Common myeloid progenitor, CD34-positive (primary cell): Measurements from ENCODE around the gene TBC1D2.
"Not testable (repeated sequence)": the region's sequence is repeated elsewhere in the genome, so short reads cannot be mapped to it uniquely, and the experiment has no call there.

Experiments
- CTCF ChIA-PET: fragments of 350-600 bp; sonication (Branson Sonifier 250); formaldehyde crosslinking; loops from one replicate; lab custom pipeline; 2021; ENCODE audit warnings: antibody characterized with exemption; lab: Charles Lee
- POLR2A ChIA-PET: fragments of 350-600 bp; sonication (Branson Sonifier 250); formaldehyde crosslinking; loops from one replicate; lab custom pipeline; 2021; ENCODE audit warnings: antibody characterized with exemption; lab: Charles Lee
- DNase-seq, 3 donors: peaks; one replicate each; pipeline versions ENCODE4 v3.0.0 to v3.0.0-alpha.2; 2013
- H3K27ac ChIP-seq, 2 experiments: 1 replicate in 1 of 2; 2 replicates in 1 of 2; pipeline ENCODE4 v1.7.0; 2013; ENCODE audit warnings: inconsistent platforms in 2 of 2, low read length in 2 of 2, mild to moderate bottlenecking in 2 of 2, low read depth in 1 of 2, moderate library complexity in 1 of 2; ENCODE audit not compliant: severe bottlenecking in 2 of 2, insufficient read depth in 1 of 2, poor library complexity in 1 of 2
- H3K27me3 ChIP-seq, 5 experiments: replicated peaks in 2 of 5; 1 replicate in 3 of 5; 2 replicates in 2 of 5; pipeline versions ENCODE4 v1.6.1 to v1.7.0; 2013; ENCODE audit warnings: low read length in 4 of 5, mild to moderate bottlenecking in 2 of 5, moderate library complexity in 2 of 5, inconsistent platforms in 1 of 5; ENCODE audit not compliant: insufficient read depth in 5 of 5, control insufficient read depth in 4 of 5
- H3K36me3 ChIP-seq, 4 experiments: 1 replicate in 2 of 4; 2 replicates in 2 of 4; pipeline versions ENCODE4 v1.6.1 to v1.7.0; 2013; ENCODE audit warnings: low read length in 3 of 4, control low read depth in 1 of 4, mild to moderate bottlenecking in 1 of 4; ENCODE audit not compliant: control insufficient read depth in 4 of 4, insufficient read depth in 4 of 4
- H3K4me1 ChIP-seq, 4 experiments: 1 replicate in 3 of 4; 2 replicates in 1 of 4; pipeline versions ENCODE4 v1.6.1 to v1.7.1; 2013; ENCODE audit warnings: low read length in 3 of 4, mild to moderate bottlenecking in 3 of 4, control low read depth in 1 of 4, inconsistent platforms in 1 of 4, moderate library complexity in 1 of 4; ENCODE audit not compliant: control insufficient read depth in 4 of 4, insufficient read depth in 4 of 4; ENCODE audit errors: control extremely low read depth in 1 of 4
- H3K4me3 ChIP-seq, 7 experiments: 1 replicate in 4 of 7; 2 replicates in 3 of 7; pipeline versions ENCODE4 v1.5.1 to v1.7.0; 2013; ENCODE audit warnings: mild to moderate bottlenecking in 7 of 7, low read length in 6 of 7, moderate library complexity in 6 of 7, inconsistent platforms in 2 of 7, low read depth in 2 of 7, control low read depth in 1 of 7; ENCODE audit not compliant: insufficient read depth in 4 of 7, control insufficient read depth in 1 of 7; ENCODE audit errors: extremely low read depth in 1 of 7
- H3K9me3 ChIP-seq, 5 experiments: 1 replicate in 4 of 5; 2 replicates in 1 of 5; pipeline versions ENCODE4 v1.6.1 to v1.7.1; 2013; ENCODE audit warnings: low read length in 4 of 5, mild to moderate bottlenecking in 2 of 5, inconsistent platforms in 1 of 5, low read depth in 1 of 5, moderate library complexity in 1 of 5; ENCODE audit not compliant: control insufficient read depth in 4 of 5, insufficient read depth in 2 of 5; ENCODE audit errors: control extremely low read depth in 1 of 5
- WGBS: methylation state at CpG from one replicate; pipeline ENCODE4 v1.1.5; 2013; ENCODE audit not compliant: insufficient coverage; 5-methylcytosine and 5-hydroxymethylcytosine counted together

Gene TBC1D2

DNA sequence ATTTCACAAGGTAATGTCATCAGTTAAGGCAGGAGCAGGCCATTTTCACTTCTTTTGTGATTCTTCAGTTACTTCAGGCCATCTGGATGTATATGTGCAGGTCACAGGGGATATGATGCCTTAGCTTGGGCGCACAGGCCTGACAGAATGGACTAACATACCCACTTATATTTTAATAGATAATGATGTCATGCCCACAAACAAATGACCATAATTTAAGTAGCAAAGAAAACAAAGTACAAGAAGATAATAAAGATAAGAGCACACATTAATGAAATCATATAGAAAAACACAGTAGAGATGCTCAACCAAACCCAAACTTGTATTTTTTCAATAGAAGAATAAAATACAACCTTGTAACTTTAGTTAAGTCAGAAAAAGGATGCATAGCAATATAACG lies 19.7 kb upstream of the TBC1D2 start:
- H3K9me3 ChIP-seq: no peaks in the 10 kb centered on the region
- no peaks in the 10 kb centered on the region for H3K4me1 ChIP-seq
- ChIA-PET POLR2A (no interaction called here), CTCF (no interaction called here)
- no peak overlapping the region for H3K4me3 ChIP-seq
- no CpG with 5 or more reads among the region's 2 CpGs for WGBS
- peaks cover 0 to 7% (median 0%) of the 10 kb centered on the region in 5 experiments for H3K27me3 ChIP-seq
- no peak for DNase-seq
- no peak overlapping the region for H3K27ac ChIP-seq
- H3K36me3 ChIP-seq: no peaks in the 10 kb centered on the region

- CTCF ChIA-PET: no interaction called here
- no peaks in the 10 kb centered on the region for H3K4me1 ChIP-seq
Measured at GRCh38 chr9:98272083-98272482, 16.6 kb upstream of the TBC1D2 start.

GRCh38 chr9:98271479-98271878 lies 16.0 kb upstream of the TBC1D2 start:
- no peaks in the 10 kb centered on the region for H3K4me1 ChIP-seq
- no peak overlapping the region for H3K4me3 ChIP-seq
- CTCF ChIA-PET: no interaction called here
- WGBS: 85% methylated on average over 2 of the region's 3 CpGs
- POLR2A ChIA-PET: no interaction called here
- H3K36me3 ChIP-seq: no peaks in the 10 kb centered on the region
- no peak for DNase-seq
- peaks cover 0 to 7% (median 0%) of the 10 kb centered on the region in 5 experiments for H3K27me3 ChIP-seq
- H3K27ac ChIP-seq: no peak overlapping the region
- no peaks in the 10 kb centered on the region for H3K9me3 ChIP-seq

More at GRCh38 chr9:98272083-98272482, 16.6 kb upstream of the TBC1D2 start:
- Histone ChIP-seq H3K27me3 (peaks cover 0 to 7% (median 0%) of the 10 kb centered on the region in 5 experiments), H3K9me3 (no peaks in the 10 kb centered on the region), H3K4me3 (no peak overlapping the region), H3K36me3 (no peaks in the 10 kb centered on the region), H3K27ac (no peak overlapping the region)
- DNase-seq: no peak
- 97% methylated on average over 3 of the region's 3 CpGs for WGBS
- POLR2A ChIA-PET: no interaction called here

DNA sequence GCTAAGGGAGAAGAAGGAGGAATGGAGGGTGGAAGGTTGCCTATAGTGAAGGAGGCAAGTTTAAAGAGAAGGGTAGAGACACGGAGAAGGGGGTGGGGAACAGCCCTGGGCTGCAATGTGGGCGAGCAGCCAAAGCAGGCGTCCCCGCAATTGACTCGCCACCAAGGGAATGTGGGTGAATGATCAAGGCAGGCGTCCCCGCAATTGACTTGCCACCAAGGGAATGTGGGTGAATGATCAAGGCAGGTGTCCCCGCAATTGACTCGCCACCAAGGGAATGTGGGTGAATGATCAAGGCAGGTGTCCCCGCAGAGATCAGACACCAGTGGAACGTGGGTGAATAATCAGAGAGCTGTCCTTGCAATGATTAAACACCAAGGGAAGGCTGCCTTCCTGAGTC lies 14.8 kb upstream of the TBC1D2 start:
- DNase-seq, H3K9me3 ChIP-seq, H3K4me3 ChIP-seq, H3K36me3 ChIP-seq, H3K27ac ChIP-seq, H3K4me1 ChIP-seq, CTCF ChIA-PET, H3K27me3 ChIP-seq: not testable (repeated sequence)
- POLR2A ChIA-PET: interaction anchor here (0.7 kb wide), 1 partner anchor 235 kb away, joined by 5 read pairs; no protein-coding TSS in a partner anchor
- 75% methylated on average over 10 of the region's 11 CpGs for WGBS

DNA sequence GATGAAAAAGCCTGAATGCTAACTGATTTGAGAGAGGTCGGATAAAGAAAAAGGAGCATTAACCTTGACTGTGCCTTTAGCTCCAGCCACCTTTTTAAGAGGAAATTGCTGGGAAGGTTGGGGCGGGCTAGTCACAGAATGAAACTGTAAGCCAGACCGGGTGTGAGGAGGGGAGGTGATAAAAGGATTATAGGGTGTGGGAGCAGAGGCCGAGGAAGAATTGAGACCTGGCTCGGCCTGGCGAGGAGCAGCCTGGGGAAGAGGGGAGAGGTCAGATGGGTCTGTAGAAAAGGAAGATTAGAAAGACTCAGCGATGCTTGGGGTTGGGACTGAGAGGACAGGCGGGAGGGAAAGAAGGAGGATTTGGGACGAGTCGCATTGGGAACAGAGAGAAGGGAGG lies 14.2 kb upstream of the TBC1D2 start:
- CTCF ChIA-PET, H3K27ac ChIP-seq, H3K27me3 ChIP-seq, DNase-seq, H3K9me3 ChIP-seq, H3K4me3 ChIP-seq, H3K36me3 ChIP-seq, H3K4me1 ChIP-seq: not testable (repeated sequence)
- POLR2A ChIA-PET: interaction anchor here (0.6 kb wide), 1 partner anchor 100 kb away, joined by 3 read pairs; no protein-coding TSS in a partner anchor
- WGBS: 77% methylated on average over 8 of the region's 10 CpGs

- H3K4me1 ChIP-seq, CTCF ChIA-PET, H3K4me3 ChIP-seq, H3K27me3 ChIP-seq, H3K36me3 ChIP-seq, DNase-seq, H3K27ac ChIP-seq, H3K9me3 ChIP-seq: not testable (repeated sequence)
- POLR2A ChIA-PET: interaction anchor here (0.6 kb wide), 2 partner anchors 67 to 257 kb away, joined by 3 to 8 read pairs; no protein-coding TSS in a partner anchor
- 98% methylated on average over 6 of the region's 8 CpGs for WGBS
Measured at GRCh38 chr9:98267556-98267955, 12.1 kb upstream of the TBC1D2 start.

DNA sequence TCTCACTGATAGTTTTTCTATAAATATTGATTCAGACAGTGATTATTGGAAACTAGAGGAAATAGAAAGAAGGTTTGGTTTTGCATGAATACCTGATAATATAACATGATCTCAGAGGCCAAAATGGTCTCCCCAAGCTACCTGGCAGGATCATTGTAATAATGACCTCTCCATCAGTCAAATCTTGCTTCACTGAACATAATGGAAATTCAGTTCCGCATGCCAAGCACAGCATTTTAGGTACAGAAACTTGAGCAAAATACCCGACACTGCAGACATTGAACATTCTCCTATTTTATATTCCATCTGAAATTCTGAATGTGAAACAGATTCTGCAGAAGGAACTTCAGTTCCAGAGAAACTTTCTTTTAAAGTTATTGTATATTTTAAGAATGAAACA lies 9.1 kb upstream of the TBC1D2 start:
- Histone ChIP-seq H3K36me3 (no peaks in the 10 kb centered on the region), H3K9me3 (no peaks in the 10 kb centered on the region), H3K4me1 (no peaks in the 10 kb centered on the region), H3K4me3 (no peak overlapping the region), H3K27me3 (no peaks in the 10 kb centered on the region), H3K27ac (no peak overlapping the region)
- 92% methylated on average over 2 of the region's 2 CpGs for WGBS
- POLR2A ChIA-PET: no interaction called here
- CTCF ChIA-PET: interaction anchor here (0.6 to 4.4 kb wide), 12 partner anchors 9 to 307 kb away, joined by 3 to 52 read pairs (median 4); partner anchors contain the start of genes TBC1D2 and TRIM14
- no peak for DNase-seq
